H1 (cell line): Measurements from ENCODE around the gene SPTBN5. TPM values are rescaled to one million over a fixed set of nuclear protein-coding genes. Genes with fewer than 3 reads are reported as not detected.

Experiments
- CTCF ChIA-PET: fragments of 300-600 bp; sonication (Branson Sonifier 250); formaldehyde crosslinking; loops from one replicate; lab custom pipeline; 2021; ENCODE audit not compliant: partially characterized antibody; lab: Charles Lee
- POLR2A ChIA-PET: fragments of 300-600 bp; sonication (Branson Sonifier 250); formaldehyde crosslinking; loops from one replicate; lab custom pipeline; 2021; ENCODE audit warnings: inconsistent platforms; ENCODE audit not compliant: partially characterized antibody; lab: Charles Lee
- DNase-seq, 2 experiments: peaks; one replicate each; pipeline versions ENCODE4 v3.0.0 to v3.0.0-alpha.2; 2010 to 2022; ENCODE audit warnings: low spot score in 2 of 2, low read depth in 1 of 2, mixed read lengths in 1 of 2
- FAIRE-seq: peaks from 2 replicates; lab custom pipeline; 2011; peaks lifted over from hg19 to GRCh38; lab: Jason Lieb, UNC
- H2AFZ ChIP-seq: 2 replicates; pipeline ENCODE4 v1.8.1; 2012; ENCODE audit warnings: low read length, inconsistent platforms
- H2AK5ac ChIP-seq: 2 replicates; pipeline ENCODE4 v1.6.1; 2013; ENCODE audit warnings: low read depth, low read length
- H2BK120ac ChIP-seq: replicated peaks from 2 replicates; pipeline ENCODE3; 2013; ENCODE audit warnings: low read depth, low read length, inconsistent platforms
- H2BK12ac ChIP-seq: 2 replicates; pipeline ENCODE4 v1.6.1; 2013; ENCODE audit warnings: low read depth, low read length
- H2BK15ac ChIP-seq: 2 replicates; pipeline ENCODE4 v1.6.1; 2013; ENCODE audit warnings: low read length
- H2BK20ac ChIP-seq: 2 replicates; pipeline ENCODE4 v1.6.1; 2013; ENCODE audit warnings: low read length
- H2BK5ac ChIP-seq: 2 replicates; pipeline ENCODE4 v1.6.1; 2013; ENCODE audit warnings: low read depth, low read length
- H3K14ac ChIP-seq: 2 replicates; pipeline ENCODE4 v1.6.1; 2013; ENCODE audit warnings: inconsistent platforms; ENCODE audit not compliant: insufficient read length
- H3K18ac ChIP-seq: 2 replicates; pipeline ENCODE4 v1.6.1; 2013; ENCODE audit warnings: low read length; ENCODE audit errors: extremely low read depth
- H3K23ac ChIP-seq: 2 replicates; pipeline ENCODE4 v1.6.1; 2013; ENCODE audit warnings: inconsistent platforms; ENCODE audit not compliant: insufficient read length
- H3K23me2 ChIP-seq: 2 replicates; pipeline ENCODE4 v1.6.1; 2013; ENCODE audit warnings: low read depth, low read length
- H3K27ac ChIP-seq: 2 replicates; pipeline ENCODE4 v1.6.1; 2011; ENCODE audit warnings: low read depth, low read length, inconsistent platforms
- H3K27me3 ChIP-seq, 4 experiments: replicated peaks in 1 of 4; 1 replicate in 1 of 4; 2 replicates in 3 of 4; pipeline versions ENCODE4 v1.6.1 to v1.8.1; 2011 to 2013; ENCODE audit warnings: low read length in 3 of 4, mild to moderate bottlenecking in 3 of 4, inconsistent platforms in 2 of 4, mixed read lengths in 2 of 4, moderate library complexity in 1 of 4; ENCODE audit not compliant: control insufficient read depth in 3 of 4, insufficient read depth in 3 of 4; ENCODE audit errors: extremely low read depth in 1 of 4
- H3K36me3 ChIP-seq, 4 experiments: 2 replicates each; pipeline versions ENCODE4 v1.6.1 to v1.8.1; 2011 to 2013; ENCODE audit warnings: mild to moderate bottlenecking in 4 of 4, low read length in 3 of 4, moderate library complexity in 2 of 4, control low read depth in 1 of 4, inconsistent platforms in 1 of 4; ENCODE audit not compliant: insufficient read depth in 4 of 4, control insufficient read depth in 2 of 4
- H3K4ac ChIP-seq: replicated peaks from 2 replicates; pipeline ENCODE3; 2013; ENCODE audit warnings: low read length, low read depth, mixed read lengths, inconsistent platforms; ENCODE audit not compliant: insufficient read length
- H3K4me1 ChIP-seq, 4 experiments: replicated peaks in 1 of 4; 1 replicate in 1 of 4; 2 replicates in 3 of 4; pipeline versions ENCODE4 v1.6.1 to v1.8.1; 2011 to 2013; ENCODE audit warnings: low read length in 3 of 4, inconsistent platforms in 2 of 4, mixed read lengths in 1 of 4; ENCODE audit not compliant: insufficient read depth in 4 of 4, control insufficient read depth in 3 of 4
- H3K4me2 ChIP-seq, 2 experiments: 2 replicates each; pipeline versions ENCODE4 v1.6.1 to v1.8.1; 2011 to 2013; ENCODE audit warnings: low read depth in 2 of 2, low read length in 2 of 2, control low read depth in 1 of 2, inconsistent platforms in 1 of 2, mild to moderate bottlenecking in 1 of 2; ENCODE audit not compliant: insufficient read depth in 1 of 2
- H3K4me3 ChIP-seq, 4 experiments: fragments of 200-600, 300-600 bp in 1 of 4; sonication (generic), shearing (Covaris generic), sonication (Bioruptor Twin) in 1 of 4; 2 replicates each; pipeline versions ENCODE4 v1.5.1 to v1.8.1; 2011 to 2016; ENCODE audit warnings: low read length in 4 of 4, low read depth in 3 of 4, control low read depth in 2 of 4, inconsistent platforms in 2 of 4, mild to moderate bottlenecking in 2 of 4, mixed read lengths in 1 of 4, moderate library complexity in 1 of 4; ENCODE audit not compliant: insufficient read depth in 2 of 4; ENCODE audit errors: extremely low read depth in 1 of 4
- H3K56ac ChIP-seq: replicated peaks from 2 replicates; pipeline ENCODE3; 2013; ENCODE audit warnings: low read depth, mild to moderate bottlenecking, mixed read lengths, low read length, inconsistent platforms; ENCODE audit not compliant: insufficient read length
- H3K79me1 ChIP-seq: 2 replicates; pipeline ENCODE4 v1.6.1; 2013; ENCODE audit warnings: low read depth, low read length, control low read depth
- H3K79me2 ChIP-seq, 2 experiments: 2 replicates each; pipeline versions ENCODE4 v1.6.1 to v1.8.1; 2012 to 2013; ENCODE audit warnings: low read length in 2 of 2, mild to moderate bottlenecking in 2 of 2, inconsistent platforms in 1 of 2; ENCODE audit not compliant: insufficient read depth in 2 of 2, control insufficient read depth in 1 of 2
- H3K9ac ChIP-seq, 4 experiments: replicated peaks in 1 of 4; 1 replicate in 1 of 4; 2 replicates in 3 of 4; pipeline versions ENCODE4 v1.6.1 to v1.8.1; 2011 to 2013; ENCODE audit warnings: low read depth in 3 of 4, low read length in 3 of 4, control low read depth in 2 of 4, mild to moderate bottlenecking in 2 of 4, moderate library complexity in 2 of 4, inconsistent platforms in 1 of 4; ENCODE audit errors: extremely low read depth in 1 of 4
- H3K9me3 ChIP-seq, 2 experiments: 2 replicates each; pipeline versions ENCODE4 v1.6.1 to v1.8.1; 2012 to 2013; ENCODE audit warnings: mild to moderate bottlenecking in 2 of 2, moderate library complexity in 2 of 2, control low read depth in 1 of 2, inconsistent platforms in 1 of 2, low read depth in 1 of 2, low read length in 1 of 2, mixed read lengths in 1 of 2; ENCODE audit not compliant: insufficient read depth in 2 of 2
- H4K20me1 ChIP-seq, 2 experiments: replicated peaks in 1 of 2; 2 replicates each; pipeline versions ENCODE3 to v1.8.1; 2011 to 2013; ENCODE audit warnings: inconsistent platforms in 2 of 2, low read length in 2 of 2, mild to moderate bottlenecking in 1 of 2; ENCODE audit not compliant: insufficient read depth in 2 of 2, control insufficient read depth in 1 of 2
- H4K5ac ChIP-seq: 2 replicates; pipeline ENCODE4 v1.6.1; 2013; ENCODE audit warnings: low read length, low read depth, mixed read lengths, inconsistent platforms; ENCODE audit not compliant: insufficient read length
- H4K8ac ChIP-seq: 2 replicates; pipeline ENCODE4 v1.8.0; 2013; ENCODE audit warnings: mild to moderate bottlenecking, moderate library complexity, low read length, inconsistent platforms; ENCODE audit not compliant: insufficient read depth; ENCODE audit errors: extremely low read depth
- H4K91ac ChIP-seq: replicated peaks from 2 replicates; pipeline ENCODE3; 2013; ENCODE audit warnings: low read length, mixed read lengths, inconsistent platforms; ENCODE audit not compliant: insufficient read length
- BCL11A ChIP-seq, 2 experiments: IDR thresholded peaks; one replicate each; pipeline ENCODE4 v1.6.1; 2011; ENCODE audit warnings: low read depth in 2 of 2, low read length in 2 of 2, mild to moderate bottlenecking in 2 of 2
- BRCA1 ChIP-seq: IDR thresholded peaks from 2 replicates; pipeline ENCODE4 v1.6.1; 2012; ENCODE audit warnings: low read depth, low read length, improper control_type of control experiment
- CBX8 ChIP-seq: fragments of 300-800, 300-1000 bp; sonication (generic); IDR thresholded peaks from 2 replicates; pipeline ENCODE4 v1.7.1; 2016; ENCODE audit warnings: low read depth, low read length, borderline replicate concordance
- GABPA ChIP-seq: IDR thresholded peaks from 2 replicates; pipeline ENCODE4 v1.6.1; 2011; ENCODE audit warnings: mild to moderate bottlenecking, low read length, moderate library complexity, borderline replicate concordance; ENCODE audit not compliant: insufficient read depth
- MAX ChIP-seq: IDR thresholded peaks from 2 replicates; pipeline ENCODE4 v1.6.1; 2012; ENCODE audit warnings: inconsistent platforms
- RXRA ChIP-seq: IDR thresholded peaks from 2 replicates; pipeline ENCODE4 v1.6.1; 2011; ENCODE audit warnings: low read depth, mild to moderate bottlenecking, low read length, moderate library complexity; ENCODE audit not compliant: insufficient read depth
- SIX5 ChIP-seq: IDR thresholded peaks from 2 replicates; pipeline ENCODE4 v1.6.1; 2011; ENCODE audit warnings: mild to moderate bottlenecking, low read depth, low read length
- TAF7 ChIP-seq: optimal IDR thresholded peaks from 2 replicates; pipeline ENCODE3; 2011; ENCODE audit warnings: low read depth, mild to moderate bottlenecking, inconsistent platforms, low read length, moderate library complexity, borderline replicate concordance
- TEAD4 ChIP-seq: IDR thresholded peaks from 2 replicates; pipeline ENCODE4 v1.6.1; 2012; ENCODE audit warnings: low read depth, low read length, inconsistent platforms, mixed read lengths
- YY1 ChIP-seq: IDR thresholded peaks from 2 replicates; pipeline ENCODE4 v1.6.1; 2011; ENCODE audit warnings: low read depth, mild to moderate bottlenecking, low read length
- WGBS, 2 experiments: shearing (Covaris generic) in 1 of 2; methylation state at CpG; one replicate each; pipeline versions ENCODE4 v1.1.6 to v1.1.7; 2013 to 2015; ENCODE audit warnings: low lambda C conversion rate in 2 of 2, mixed read lengths in 2 of 2, inconsistent platforms in 1 of 2, low coverage in 1 of 2, missing lambda C conversion rate in 1 of 2; ENCODE audit not compliant: insufficient replicate concordance in 2 of 2, insufficient coverage in 1 of 2, insufficient read length in 1 of 2; ENCODE audit errors: extremely low coverage in 1 of 2, missing lambda C conversion rate in 1 of 2; 5-methylcytosine and 5-hydroxymethylcytosine counted together
- polyA plus RNA-seq, 7 experiments: library from polyadenylated mRNA; depleted of rRNA in 3 of 7; stranded (reverse) in 5 of 7; unstranded in 2 of 7; fragments of >200 nt in 5 of 7; fragments of 200-250 nt in 2 of 7; gene quantifications; 1 replicate in 5 of 7; 2 replicates in 1 of 7; 4 replicates in 1 of 7; pipeline versions ENCODE4 v1.2.1 to v1.2.3, GENCODE V29; 2011 to 2013; ENCODE audit warnings: missing spikeins in 2 of 7, mixed read lengths in 2 of 7
- total RNA-seq: library from RNA; stranded (reverse); fragmentation: NEBNext Ultra II Directional; extraction: Animal tissue kit (Norgen Biotek cat#: 25700); gene quantifications from 2 replicates; pipeline ENCODE4 v1.2.1, GENCODE V29; 2021
- TF ChIP-seq, protein P1 (sequence below): IDR thresholded peaks from 2 replicates; pipeline ENCODE4 v1.6.1; 2011; ENCODE audit warnings: low read length, improper control_type of control experiment

SPTBN5 gene
- total and polyA plus RNA-seq, 2 of the 8 experiments (the other 6 are each of a cell fraction or from before 2014, with no cell fraction given), result 0.32 to 0.84 TPM

DNA sequence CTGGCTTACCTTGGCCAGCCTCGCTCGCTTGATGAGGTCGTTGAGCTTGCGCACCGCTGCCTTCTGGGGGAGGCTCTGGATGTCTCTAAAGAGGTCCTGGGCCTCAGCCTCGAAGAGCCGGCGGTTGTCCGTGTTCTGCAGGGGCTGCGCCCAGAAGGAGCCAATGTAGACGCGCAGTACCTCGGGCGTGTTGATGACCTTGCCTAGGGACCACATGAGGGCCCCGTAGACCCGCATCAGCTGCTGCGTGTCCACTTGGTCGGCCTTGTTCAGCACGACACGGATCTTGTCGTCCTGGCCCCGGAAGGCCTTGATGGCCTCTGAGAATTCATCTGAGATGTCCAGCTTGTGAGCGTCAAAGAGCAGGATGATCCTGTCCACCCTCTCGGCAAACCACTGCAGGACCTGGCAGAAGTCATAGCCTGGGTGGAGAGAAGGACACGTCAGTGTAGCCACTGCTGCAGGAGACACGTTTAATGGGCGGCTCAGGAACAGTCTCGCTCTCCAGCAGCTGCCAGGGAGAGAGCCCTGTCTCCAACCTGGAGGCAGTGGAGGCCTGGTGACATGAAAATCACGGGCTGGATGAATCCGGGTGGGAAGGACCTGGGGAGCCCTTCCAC lies 25.5 kb upstream of the SPTBN5 start:
- WGBS, 2 experiments, result 94% methylated on average over 30 of the region's 30 CpGs; no CpG with 5 or more reads in 1 of the 2 experiments
- Histone ChIP-seq H2BK12ac (no peak overlapping the region), H2BK5ac (no peak overlapping the region), H3K27me3 (no peaks in the 10 kb centered on the region), H3K9ac (no peak overlapping the region), H3K79me1 (peaks cover 6% of the 10 kb centered on the region; the same call in 1 of the 2 replicates), H3K14ac (no peak overlapping the region), H3K56ac (no peak overlapping the region), H4K91ac (no peak overlapping the region), H2BK15ac (no peak overlapping the region), H4K8ac (no peak overlapping the region), H4K5ac (no peak overlapping the region), H3K9me3 (no peaks in the 10 kb centered on the region), H3K23ac (no peak overlapping the region), H3K4me3 (no peak overlapping the region), H3K4ac (no peak overlapping the region), H3K18ac (no peak overlapping the region), H4K20me1 (peaks cover 3 to 8% of the 10 kb centered on the region in 2 experiments), H3K79me2 (no peaks in the 10 kb centered on the region), H2BK20ac (no peak overlapping the region), H2AFZ (no peak overlapping the region), H3K4me1 (no peaks in the 10 kb centered on the region), H3K27ac (no peak overlapping the region), H3K23me2 (no peaks in the 10 kb centered on the region), H2AK5ac (no peak overlapping the region), H3K4me2 (no peak overlapping the region), H3K36me3 (peaks cover 6 to 17% (median 12%) of the 10 kb centered on the region in 4 experiments; a peak in 7 of 8 replicates), H2BK120ac (no peak overlapping the region)
- ChIA-PET POLR2A (no interaction called here), CTCF (interaction anchor here (0.9 to 1.4 kb wide), 2 partner anchors 23 to 37 kb away, joined by 3 to 5 read pairs; no protein-coding TSS in a partner anchor)
- DNase-seq (no peak), FAIRE-seq (no peak)
- TF ChIP-seq, protein P1, sequence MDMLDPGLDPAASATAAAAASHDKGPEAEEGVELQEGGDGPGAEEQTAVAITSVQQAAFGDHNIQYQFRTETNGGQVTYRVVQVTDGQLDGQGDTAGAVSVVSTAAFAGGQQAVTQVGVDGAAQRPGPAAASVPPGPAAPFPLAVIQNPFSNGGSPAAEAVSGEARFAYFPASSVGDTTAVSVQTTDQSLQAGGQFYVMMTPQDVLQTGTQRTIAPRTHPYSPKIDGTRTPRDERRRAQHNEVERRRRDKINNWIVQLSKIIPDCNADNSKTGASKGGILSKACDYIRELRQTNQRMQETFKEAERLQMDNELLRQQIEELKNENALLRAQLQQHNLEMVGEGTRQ, result no peak
- TF ChIP-seq BCL11A (IDR thresholded peaks at IDR 0.05; ENCODE audit: low read depth in 2 of 2, low read length in 2 of 2), result no peak
- no peak for TF ChIP-seq GABPA
- no peak for TF ChIP-seq YY1
- no peak for TF ChIP-seq TEAD4
- no peak for TF ChIP-seq MAX
- no peak for TF ChIP-seq TAF7
- no peak for TF ChIP-seq RXRA
- TF ChIP-seq SIX5, result no peak
- TF ChIP-seq CBX8, result no peak
- no peak for TF ChIP-seq BRCA1
